WTC11 (cell line): ENCODE results near the gene HEY2.

Source experiments
- ATF3 ChIP-seq: sonication (generic); formaldehyde crosslinking; conservative IDR thresholded peaks from 2 replicates; pipeline ENCODE4 v1.8.1; 2022; ENCODE audit warnings: mild to moderate bottlenecking, missing genetic modification reagents
- CTCF ChIP-seq: fragments of 200-600 bp; IDR thresholded peaks from 2 replicates; pipeline ENCODE4 v1.8.0; 2022; ENCODE audit warnings: antibody characterized with exemption
- E2F5 ChIP-seq: sonication (generic); formaldehyde crosslinking; IDR thresholded peaks from 2 replicates; pipeline ENCODE4 v1.8.1; 2022; ENCODE audit warnings: mild to moderate bottlenecking, moderate library complexity, missing genetic modification reagents
- ETV6 ChIP-seq: sonication (generic); formaldehyde crosslinking; IDR thresholded peaks from 2 replicates; pipeline ENCODE4 v1.8.1; 2022; ENCODE audit warnings: mild to moderate bottlenecking, missing genetic modification reagents
- HMGXB4 ChIP-seq: sonication (generic); formaldehyde crosslinking; IDR thresholded peaks from 2 replicates; pipeline ENCODE4 v1.8.1; 2023; ENCODE audit warnings: mild to moderate bottlenecking, moderate library complexity, missing genetic modification reagents
- MYBL2 ChIP-seq: sonication (generic); formaldehyde crosslinking; IDR thresholded peaks from 2 replicates; pipeline ENCODE4 v1.8.1; 2023; ENCODE audit warnings: mild to moderate bottlenecking, moderate library complexity, missing genetic modification reagents
- RORB ChIP-seq: fragments of 250-450 bp; sonication (Bioruptor Pico); IDR thresholded peaks from 2 replicates; pipeline ENCODE4 v1.9.0; 2021; ENCODE audit warnings: mild to moderate bottlenecking
- SMAD4 ChIP-seq: sonication (generic); formaldehyde crosslinking; IDR thresholded peaks from 2 replicates; pipeline ENCODE4 v1.8.0; 2022; ENCODE audit warnings: mild to moderate bottlenecking, missing genetic modification reagents
- ZBTB43 ChIP-seq: sonication (generic); formaldehyde crosslinking; IDR thresholded peaks from 2 replicates; pipeline ENCODE4 v1.8.1; 2023; ENCODE audit warnings: mild to moderate bottlenecking, missing genetic modification reagents
- ZNF232 ChIP-seq: sonication (generic); formaldehyde crosslinking; IDR thresholded peaks from 2 replicates; pipeline ENCODE4 v1.8.0; 2022; ENCODE audit warnings: mild to moderate bottlenecking, missing genetic modification reagents
- ZNF423 ChIP-seq: fragments of 250-450 bp; sonication (Bioruptor Pico); IDR thresholded peaks from 2 replicates; pipeline ENCODE4 v2.1.2; 2022; ENCODE audit warnings: mild to moderate bottlenecking, moderate library complexity
- ZSCAN18 ChIP-seq: fragments of 250-450 bp; sonication (Bioruptor Pico); IDR thresholded peaks from 2 replicates; pipeline ENCODE4 v2.1.2; 2022; ENCODE audit warnings: mild to moderate bottlenecking, moderate library complexity

GRCh38 chr6:125759959-125760457 lies 10.6 kb downstream of the HEY2 start:
- TF ChIP-seq ZSCAN18 (CRISPR knock-in tag) = no peak
- no peak for TF ChIP-seq E2F5
- TF ChIP-seq CTCF = no peak
- TF ChIP-seq ETV6 = no peak
- TF ChIP-seq SMAD4 (CRISPR knock-in tag) = no peak
- TF ChIP-seq ZNF423 (CRISPR knock-in tag) = no peak
- TF ChIP-seq ZNF232 (CRISPR knock-in tag) = no peak
- no peak for TF ChIP-seq RORB (CRISPR knock-in tag)
- TF ChIP-seq HMGXB4 = no peak
- TF ChIP-seq ATF3 (CRISPR knock-in tag) = no peak
- TF ChIP-seq ZBTB43 (CRISPR knock-in tag) = no peak
- TF ChIP-seq MYBL2 (CRISPR knock-in tag) = no peak
